Measurements from ENCODE around the gene MAT1A. TPM values are rescaled to one million over a fixed set of nuclear protein-coding genes. Genes with fewer than 3 reads are reported as not detected.
"Not testable (repeated sequence)": the region's sequence is repeated elsewhere in the genome, so short reads cannot be mapped to it uniquely, and the experiment has no call there.

Gene MAT1A
- total RNA-seq, 1 donor from 2014 or later = 0.19 TPM

- DNase-seq (ENCODE audit: missing footprints) (no peak), ATAC-seq (no peak)
Observed at GRCh38 chr10:80270887-80271286, 18.6 kb downstream of the MAT1A start.

GRCh38 chr10:80268938-80269588 lies 20.4 kb downstream of the MAT1A start:
- DNase-seq (ENCODE audit: missing footprints) (no peak), ATAC-seq (no peak)
- intact Hi-C loops (cut with DNase I) = no loop called here

More at GRCh38 chr10:80270887-80271286, 18.6 kb downstream of the MAT1A start:
- intact Hi-C loops (cut with DNase I) = no loop called here

DNA sequence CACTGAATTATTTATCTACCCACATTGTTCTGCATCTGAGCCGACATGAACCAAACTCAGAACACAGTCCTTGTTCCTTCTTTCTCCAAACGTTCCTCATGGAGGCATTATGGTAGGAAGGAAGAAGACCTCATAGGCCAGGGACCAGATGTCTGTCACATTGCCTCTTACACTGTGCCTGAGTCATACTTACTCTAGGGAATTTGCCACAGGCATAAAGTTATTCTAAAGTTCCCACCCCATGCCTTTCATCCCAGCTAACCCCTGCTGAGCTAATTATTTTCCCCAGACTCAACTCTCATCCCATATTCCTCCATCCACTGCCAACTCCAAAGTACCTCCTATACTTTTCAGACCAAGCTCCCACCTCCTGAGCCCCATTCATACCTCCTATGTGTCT lies 21.2 kb downstream of the MAT1A start:
- no peak for ATAC-seq
- intact Hi-C loops (cut with DNase I) = no loop called here
- no peak for DNase-seq (ENCODE audit: missing footprints)

GRCh38 chr10:80266513-80266863 lies 23.0 kb downstream of the MAT1A start:
- DNase-seq (ENCODE audit: missing footprints) = no peak
- ATAC-seq = no peak
- intact Hi-C loops (cut with DNase I) = no loop called here

- ATAC-seq (peak; percentile 34), DNase-seq (ENCODE audit: missing footprints) (no peak)
- intact Hi-C loops (cut with DNase I) = no loop called here
Observed at GRCh38 chr10:80265740-80266512, 23.5 kb downstream of the MAT1A start.

DNA sequence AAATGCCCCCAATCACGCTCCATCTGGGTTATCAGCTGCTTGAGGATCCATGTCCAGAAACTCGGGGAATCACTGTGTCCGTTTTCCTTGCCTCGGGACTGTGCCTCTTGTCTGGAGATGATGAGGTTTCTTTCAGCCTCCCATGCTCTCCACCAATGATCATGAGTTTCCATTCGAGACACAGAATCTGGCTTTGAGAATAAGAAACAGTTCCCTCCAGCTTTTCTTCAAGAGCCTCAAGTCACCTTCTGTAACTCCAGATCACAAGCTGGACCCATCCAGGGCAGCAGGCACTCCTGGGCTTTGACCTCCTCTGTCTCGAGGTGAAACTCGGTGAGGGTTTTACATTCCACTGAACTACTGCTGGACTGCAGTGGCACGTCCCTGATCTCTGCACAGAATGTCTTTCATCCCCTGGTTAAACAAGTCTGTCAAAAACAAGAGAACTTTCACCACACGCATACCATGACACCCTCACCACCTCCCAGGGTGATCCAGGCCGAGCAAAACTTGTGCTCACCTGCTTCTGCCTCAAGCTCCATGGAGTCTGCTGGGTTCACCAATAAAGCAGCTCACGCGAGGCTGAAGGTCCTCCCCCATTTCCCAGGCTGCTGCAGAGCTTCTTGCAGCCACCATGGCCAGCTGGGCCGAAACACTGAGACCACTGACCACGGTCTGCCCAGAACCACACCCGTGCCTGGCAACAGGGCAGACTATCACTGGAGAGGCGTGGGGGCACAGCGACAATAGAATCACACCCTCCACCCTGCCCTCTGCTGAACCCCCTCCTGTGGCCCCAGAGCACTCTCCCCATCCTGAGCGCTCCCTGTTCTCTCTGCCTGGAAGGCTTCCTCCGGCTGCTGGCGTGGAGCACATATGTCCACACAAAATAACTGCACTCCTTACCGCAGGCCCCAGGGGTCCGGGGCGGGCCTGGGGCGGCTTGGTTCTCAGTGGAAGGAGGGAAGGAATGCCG lies 25.1 kb downstream of the MAT1A start:
- ATAC-seq (no peak), DNase-seq (ENCODE audit: missing footprints) (no peak)
- intact Hi-C loops (cut with DNase I) = no loop called here

- DNase-seq (ENCODE audit: missing footprints) = no peak
- intact Hi-C loops (cut with DNase I) = no loop called here
- ATAC-seq = no peak
Observed at GRCh38 chr10:80261316-80262030, 28.0 kb downstream of the MAT1A start.

DNA sequence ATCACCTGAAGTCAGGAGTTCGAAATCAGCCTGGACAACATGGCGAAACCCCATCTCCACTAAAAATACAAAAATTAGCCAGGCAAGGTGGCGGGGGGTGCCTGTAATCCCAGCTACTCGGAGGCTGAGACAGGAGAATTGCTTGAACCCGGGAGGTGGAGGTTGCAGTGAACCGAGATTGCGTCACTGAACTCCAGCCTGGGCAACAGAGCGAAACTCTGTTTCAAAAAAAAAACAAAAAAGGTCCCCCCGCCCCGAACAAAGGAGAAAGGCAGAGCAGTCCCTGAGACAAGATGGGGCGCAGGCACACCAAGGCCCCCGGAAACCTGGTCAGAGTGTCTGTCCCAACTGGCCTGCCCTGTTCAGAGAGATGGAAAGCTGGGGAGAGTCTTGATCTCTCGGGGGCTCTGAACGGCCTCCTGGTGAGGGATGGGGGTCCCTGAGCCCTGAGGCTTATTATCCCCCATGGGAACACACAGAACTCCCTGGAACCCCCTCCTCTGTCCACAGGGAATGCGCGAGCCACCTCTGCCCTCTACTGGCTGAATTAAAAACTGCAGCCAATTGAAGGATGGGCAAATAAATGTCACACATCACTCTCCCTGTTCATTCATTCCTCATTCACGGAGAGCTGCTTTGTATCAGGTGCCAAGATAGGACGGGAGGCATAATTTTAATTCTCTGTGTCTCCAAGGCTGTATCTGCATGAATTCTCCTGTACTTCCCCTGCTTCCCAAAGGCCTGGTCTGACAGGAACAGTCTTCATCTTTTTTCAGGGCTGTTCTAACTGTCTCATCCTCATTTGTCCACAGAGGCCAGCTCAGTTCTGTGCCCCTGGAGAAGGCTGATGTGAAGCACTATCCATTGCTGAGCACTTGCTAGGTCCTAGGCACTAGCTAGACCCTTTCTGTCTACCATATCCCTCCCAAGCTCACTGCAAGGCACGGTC lies 28.9 kb downstream of the MAT1A start:
- DNase-seq (ENCODE audit: missing footprints) = no peak
- ATAC-seq = peak; percentile 42
- intact Hi-C loops (cut with DNase I) = no loop called here

DNA sequence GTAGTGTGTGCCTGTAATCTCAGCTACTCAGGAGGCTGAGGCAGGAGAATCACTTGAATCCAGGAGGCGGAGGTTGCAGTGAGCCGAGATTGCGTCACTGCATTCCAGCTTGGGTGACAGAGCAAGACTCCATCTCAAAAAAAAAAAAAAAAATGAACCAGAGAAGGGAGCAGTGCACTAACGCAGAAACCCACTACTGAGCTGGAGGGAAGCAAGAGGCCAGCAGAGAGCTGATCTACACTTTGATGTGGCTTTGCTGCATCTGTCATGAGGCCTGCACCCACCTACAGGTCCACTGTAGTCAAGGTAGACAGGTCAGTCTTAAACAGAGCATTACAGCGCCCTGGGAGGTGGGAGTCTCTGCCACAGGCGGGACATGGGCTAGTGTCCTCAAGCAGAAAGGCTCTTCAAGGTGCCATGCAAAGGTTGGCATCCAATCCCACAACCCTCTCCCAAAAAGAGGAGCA lies 30.0 kb downstream of the MAT1A start:
- intact Hi-C loops (cut with DNase I) = no loop called here
- ATAC-seq (no peak), DNase-seq (ENCODE audit: missing footprints) (no peak)

DNA sequence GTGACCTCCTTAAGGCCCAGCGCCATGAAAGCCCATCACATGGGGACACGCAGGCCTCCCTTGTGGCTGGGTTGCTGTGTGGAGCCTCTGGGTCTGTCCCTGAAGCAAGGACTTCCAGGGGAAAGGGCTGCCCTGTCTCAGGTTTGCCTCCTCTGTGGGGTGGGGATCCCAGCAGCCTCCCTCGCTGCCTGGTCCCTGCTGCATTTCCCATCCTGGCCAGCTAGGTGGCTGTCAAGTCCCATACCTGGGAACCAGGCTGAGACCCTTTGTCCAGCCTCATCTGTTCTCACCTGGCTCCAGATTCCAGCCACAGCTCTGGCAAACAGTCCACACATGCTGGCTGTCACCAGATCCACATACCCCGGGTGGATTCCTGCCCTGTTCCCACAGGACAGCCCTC lies 32.7 kb downstream of the MAT1A start:
- intact Hi-C loops (cut with DNase I); ATAC-seq; DNase-seq (ENCODE audit: missing footprints): not testable (repeated sequence)

DNA sequence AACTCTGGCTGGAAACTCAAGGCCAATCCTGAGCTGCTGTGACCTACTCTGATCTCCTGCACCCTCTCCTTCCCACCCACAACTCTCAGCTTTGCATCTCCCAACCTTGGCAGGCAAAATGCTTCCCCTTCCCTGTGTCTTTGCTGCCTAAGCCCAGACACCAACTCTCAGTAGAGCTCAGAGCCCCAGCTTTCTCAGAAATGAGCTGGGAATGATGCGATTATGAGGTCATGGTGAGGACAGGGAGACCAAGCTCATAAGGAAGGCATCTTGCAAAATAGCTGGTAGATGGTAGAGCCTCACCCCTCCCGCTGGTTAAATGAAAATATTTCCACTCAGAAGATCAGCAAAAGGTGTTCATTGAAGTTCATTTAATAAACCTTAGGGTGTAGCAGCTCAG lies 34.7 kb downstream of the MAT1A start:
- intact Hi-C loops (cut with DNase I); DNase-seq (ENCODE audit: missing footprints); ATAC-seq: not testable (repeated sequence)

- intact Hi-C loops (cut with DNase I); DNase-seq (ENCODE audit: missing footprints): not testable (repeated sequence)
- ATAC-seq = peak; percentile 26
Observed at GRCh38 chr10:80253963-80254271, 35.5 kb downstream of the MAT1A start.

GRCh38 chr10:80253266-80253962 lies 36.0 kb downstream of the MAT1A start:
- no peak for DNase-seq (ENCODE audit: missing footprints)
- no peak for ATAC-seq
- intact Hi-C loops (cut with DNase I) = no loop called here

GRCh38 chr10:80252296-80252887 lies 37.1 kb downstream of the MAT1A start:
- intact Hi-C loops (cut with DNase I) = no loop called here
- ATAC-seq (no peak), DNase-seq (ENCODE audit: missing footprints) (no peak)

GRCh38 chr10:80251703-80252280 lies 37.7 kb downstream of the MAT1A start:
- ATAC-seq; DNase-seq (ENCODE audit: missing footprints); intact Hi-C loops (cut with DNase I): not testable (repeated sequence)

GRCh38 chr10:80250399-80250798 lies 39.1 kb downstream of the MAT1A start:
- intact Hi-C loops (cut with DNase I); DNase-seq (ENCODE audit: missing footprints): not testable (repeated sequence)
- ATAC-seq = peak; percentile 58
